Stimulated activated effector memory CD8-positive, alpha-beta T cell treated with anti-CD3 and anti-CD28 coated beads, Interleukin-12 subunit alpha, Interleukin-12 subunit beta, amount 100 ng/mL, for 72 hours (primary cell): ENCODE measurements around the gene CELA2A.
"Not testable (repeated sequence)": the region's sequence is repeated elsewhere in the genome, so short reads cannot be mapped to it uniquely, and the experiment has no call there.

Source experiments
- ATAC-seq: fragments of 150-1000 bp; cut with Tn5 transposase; 2 replicates; pipeline ENCODE4 v1.10.0; 2021
- DNase-seq, 2 donors: peaks; one replicate each; pipeline ENCODE4 v3.0.0; 2021 to 2022; ENCODE audit warnings: low spot score in 2 of 2
- H3K27ac Mint-ChIP-seq: one replicate; pipeline ENCODE4 v1.8.0; 2022; ENCODE audit warnings: mild to moderate bottlenecking, mixed read lengths
- H3K36me3 Mint-ChIP-seq: one replicate; pipeline ENCODE4 v1.8.0; 2022; ENCODE audit warnings: mild to moderate bottlenecking, mixed read lengths
- H3K4me1 Mint-ChIP-seq: one replicate; pipeline ENCODE4 v1.8.0; 2022; ENCODE audit warnings: mixed read lengths
- H3K4me3 Mint-ChIP-seq: one replicate; pipeline ENCODE4 v1.8.0; 2022; ENCODE audit warnings: mild to moderate bottlenecking, mixed read lengths
- H3K9me3 Mint-ChIP-seq: one replicate; pipeline ENCODE4 v1.8.0; 2022; ENCODE audit warnings: mixed read lengths

Gene CELA2A

GRCh38 chr1:15418806-15419515 is 37.6 kb upstream of the CELA2A start:
- DNase-seq: no peak
- peak overlapping the region; percentile 81 for H3K27ac Mint-ChIP-seq
- peak overlapping the region; percentile 71 for H3K4me3 Mint-ChIP-seq
- ATAC-seq: no peak
- H3K4me1 Mint-ChIP-seq: peaks cover 78% of the 10 kb centered on the region
- peaks cover 61% of the 10 kb centered on the region for H3K36me3 Mint-ChIP-seq
- H3K9me3 Mint-ChIP-seq: no peaks in the 10 kb centered on the region

DNA sequence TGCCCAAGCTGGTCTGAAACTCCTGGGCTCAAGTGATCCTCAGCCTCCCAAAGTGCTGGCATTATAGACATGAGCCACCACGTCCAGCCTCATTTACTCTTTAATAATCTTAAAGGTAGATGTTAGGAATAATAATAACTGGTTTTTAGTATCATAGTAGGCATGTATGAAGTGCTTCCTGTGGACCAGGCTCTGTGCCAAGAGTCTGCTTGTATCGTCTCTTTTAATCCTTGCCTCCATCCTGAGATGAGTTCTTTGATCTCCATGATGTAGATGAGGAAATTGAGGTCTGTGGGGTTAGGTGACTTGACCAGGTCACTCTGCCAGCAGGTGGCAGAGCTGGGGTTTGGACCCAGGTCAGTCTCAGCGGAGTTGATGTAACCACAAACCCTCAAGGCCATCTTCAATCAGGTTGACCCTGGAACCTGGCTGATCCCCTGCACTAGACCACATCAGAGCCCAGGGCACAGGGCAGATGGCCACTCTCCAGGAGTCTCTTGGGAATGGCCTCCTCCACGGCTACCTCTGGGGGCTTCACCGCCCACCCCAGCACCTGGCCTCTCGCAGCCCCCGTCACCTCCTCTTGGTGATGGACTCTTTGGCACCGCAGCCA is 35.6 kb upstream of the CELA2A start:
- peak overlapping the region; percentile 79 for H3K27ac Mint-ChIP-seq
- peaks cover 48% of the 10 kb centered on the region for H3K36me3 Mint-ChIP-seq
- H3K4me3 Mint-ChIP-seq: no peak overlapping the region
- DNase-seq: no peak
- no peak for ATAC-seq
- H3K9me3 Mint-ChIP-seq: no peaks in the 10 kb centered on the region
- peaks cover 71% of the 10 kb centered on the region for H3K4me1 Mint-ChIP-seq

DNA sequence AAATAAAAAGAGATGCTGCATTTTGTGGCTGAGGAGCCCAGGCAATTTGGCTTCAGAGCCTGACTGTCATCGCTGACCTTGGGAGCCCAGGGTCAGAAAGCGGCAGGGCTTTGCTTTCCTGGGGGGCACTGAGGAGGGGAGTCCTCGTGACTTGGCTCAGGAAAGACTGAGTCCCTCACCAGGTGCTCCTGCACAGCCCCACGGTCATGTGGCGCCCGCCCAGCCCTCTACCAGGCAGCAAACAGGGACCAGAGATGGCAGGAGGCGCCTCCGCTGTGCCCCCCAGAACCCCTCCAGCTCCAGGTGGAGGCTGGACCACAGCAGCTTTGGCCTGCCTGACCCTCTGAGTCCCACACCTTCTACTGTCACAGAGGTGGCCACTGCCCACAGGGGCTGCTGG is 33.7 kb upstream of the CELA2A start:
- Mint-ChIP-seq H3K27ac (peak overlapping the region; percentile 79), H3K36me3 (peaks cover 52% of the 10 kb centered on the region), H3K4me3 (no peak overlapping the region), H3K4me1 (peaks cover 71% of the 10 kb centered on the region), H3K9me3 (no peaks in the 10 kb centered on the region)
- DNase-seq (no peak), ATAC-seq (no peak)

GRCh38 chr1:15423355-15424077 is 33.0 kb upstream of the CELA2A start:
- peaks cover 52% of the 10 kb centered on the region for H3K36me3 Mint-ChIP-seq
- ATAC-seq (no peak), DNase-seq (no peak)
- peaks cover 72% of the 10 kb centered on the region for H3K4me1 Mint-ChIP-seq
- no peaks in the 10 kb centered on the region for H3K9me3 Mint-ChIP-seq
- H3K4me3 Mint-ChIP-seq: no peak overlapping the region
- peak overlapping the region; percentile 81 for H3K27ac Mint-ChIP-seq

- no peak overlapping the region for H3K4me3 Mint-ChIP-seq
- no peaks in the 10 kb centered on the region for H3K9me3 Mint-ChIP-seq
- H3K36me3 Mint-ChIP-seq: peaks cover 52% of the 10 kb centered on the region
- ATAC-seq: no peak
- peaks cover 66% of the 10 kb centered on the region for H3K4me1 Mint-ChIP-seq
- H3K27ac Mint-ChIP-seq: peak overlapping the region; percentile 81
- no peak for DNase-seq
These were observed 32.3 kb upstream of the CELA2A start for GRCh38 chr1:15424146-15424667.

GRCh38 chr1:15424981-15425380 is 31.6 kb upstream of the CELA2A start:
- DNase-seq (no peak), ATAC-seq (no peak)
- H3K9me3 Mint-ChIP-seq: no peaks in the 10 kb centered on the region
- no peak overlapping the region for H3K4me3 Mint-ChIP-seq
- H3K4me1 Mint-ChIP-seq: peaks cover 66% of the 10 kb centered on the region
- H3K36me3 Mint-ChIP-seq: peaks cover 56% of the 10 kb centered on the region
- H3K27ac Mint-ChIP-seq: peak overlapping the region; percentile 81

GRCh38 chr1:15425521-15425920 is 31.0 kb upstream of the CELA2A start:
- H3K27ac Mint-ChIP-seq: peak overlapping the region; percentile 96

DNA sequence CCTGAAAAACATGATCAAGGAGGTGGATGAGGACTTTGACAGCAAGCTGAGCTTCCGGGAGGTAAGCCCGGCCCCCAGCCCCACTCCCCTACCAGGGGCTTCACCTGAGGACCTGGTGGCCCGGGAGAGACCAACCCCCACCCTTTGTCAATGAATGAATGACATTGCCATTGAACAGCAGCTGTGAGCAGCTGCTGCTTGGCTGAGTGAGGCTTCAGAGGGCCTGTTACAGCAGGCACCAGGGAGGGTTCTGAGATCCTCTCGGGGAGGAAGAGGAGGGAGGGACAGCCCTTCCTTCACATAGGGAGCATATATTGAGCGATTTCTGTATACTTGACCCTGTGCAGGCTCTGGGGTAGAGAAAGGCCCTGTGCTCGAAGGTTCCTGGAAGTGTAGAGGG is 30.6 kb upstream of the CELA2A start:
- ATAC-seq (no peak), DNase-seq (no peak)
- H3K36me3 Mint-ChIP-seq: peaks cover 61% of the 10 kb centered on the region
- peak overlapping the region; percentile 36 for H3K4me3 Mint-ChIP-seq
- H3K9me3 Mint-ChIP-seq: no peaks in the 10 kb centered on the region
- peak overlapping the region; percentile 96 for H3K27ac Mint-ChIP-seq
- H3K4me1 Mint-ChIP-seq: peaks cover 65% of the 10 kb centered on the region

More at GRCh38 chr1:15425521-15425920, 31.0 kb upstream of the CELA2A start:
- ATAC-seq (no peak), DNase-seq (no peak)
- Mint-ChIP-seq H3K4me1 (peaks cover 68% of the 10 kb centered on the region), H3K4me3 (no peak overlapping the region), H3K36me3 (peaks cover 57% of the 10 kb centered on the region), H3K9me3 (no peaks in the 10 kb centered on the region)

- H3K36me3 Mint-ChIP-seq: peaks cover 64% of the 10 kb centered on the region
- peaks cover 58% of the 10 kb centered on the region for H3K4me1 Mint-ChIP-seq
- ATAC-seq (peak; percentile 45), DNase-seq (no peak)
- peak overlapping the region; percentile 36 for H3K4me3 Mint-ChIP-seq
- H3K9me3 Mint-ChIP-seq: no peaks in the 10 kb centered on the region
- peak overlapping the region; percentile 96 for H3K27ac Mint-ChIP-seq
These were observed 29.8 kb upstream of the CELA2A start for GRCh38 chr1:15426492-15427279.

- H3K4me3 Mint-ChIP-seq: no peak overlapping the region
- peaks cover 66% of the 10 kb centered on the region for H3K36me3 Mint-ChIP-seq
- peak overlapping the region; percentile 96 for H3K27ac Mint-ChIP-seq
- no peaks in the 10 kb centered on the region for H3K9me3 Mint-ChIP-seq
- H3K4me1 Mint-ChIP-seq: peaks cover 55% of the 10 kb centered on the region
- ATAC-seq (no peak), DNase-seq (no peak)
These were observed 29.3 kb upstream of the CELA2A start for GRCh38 chr1:15427280-15427666.

GRCh38 chr1:15428252-15428651 is 28.3 kb upstream of the CELA2A start:
- H3K36me3 Mint-ChIP-seq: peaks cover 73% of the 10 kb centered on the region
- DNase-seq, H3K4me3 Mint-ChIP-seq, ATAC-seq, H3K9me3 Mint-ChIP-seq: not testable (repeated sequence)
- peaks cover 58% of the 10 kb centered on the region for H3K4me1 Mint-ChIP-seq
- peak overlapping the region; percentile 96 for H3K27ac Mint-ChIP-seq

DNA sequence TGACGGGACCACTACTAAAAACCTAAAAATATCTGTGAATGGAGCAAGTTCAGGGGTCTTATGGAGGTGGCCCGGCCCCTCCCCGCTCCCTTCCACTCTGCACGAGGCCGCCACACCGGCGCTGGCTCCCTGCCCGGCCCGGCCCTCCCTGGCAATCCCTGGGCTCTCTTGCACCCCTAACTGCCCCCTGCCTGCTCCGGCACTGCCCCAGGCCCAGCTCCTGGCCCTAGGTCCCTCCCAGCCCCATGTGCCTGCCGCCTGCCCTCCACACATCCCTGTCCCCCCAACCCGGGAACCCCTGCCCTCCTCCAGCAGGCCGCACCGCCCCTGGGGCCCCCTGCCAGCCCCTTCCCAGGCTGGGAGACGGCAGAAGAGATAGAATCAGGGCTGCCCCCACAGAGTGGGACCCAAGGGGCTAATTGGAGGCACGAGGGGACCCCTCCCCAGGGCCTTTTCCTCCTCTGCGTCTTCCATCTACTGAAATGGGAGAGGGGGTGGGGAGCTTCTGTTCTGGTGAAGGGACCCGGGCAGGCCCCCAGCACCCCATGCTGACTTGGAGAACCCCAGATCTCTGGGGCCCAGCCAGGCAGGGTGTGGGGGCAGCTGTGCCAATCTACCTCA is 27.6 kb upstream of the CELA2A start:
- H3K4me3 Mint-ChIP-seq: no peak overlapping the region
- DNase-seq (no peak), ATAC-seq (peak; percentile 9)
- no peak overlapping the region for H3K27ac Mint-ChIP-seq
- H3K4me1 Mint-ChIP-seq: peaks cover 52% of the 10 kb centered on the region
- peaks cover 78% of the 10 kb centered on the region for H3K36me3 Mint-ChIP-seq
- H3K9me3 Mint-ChIP-seq: no peaks in the 10 kb centered on the region

- Mint-ChIP-seq H3K4me1 (peaks cover 44% of the 10 kb centered on the region), H3K36me3 (peaks cover 78% of the 10 kb centered on the region), H3K27ac (peak overlapping the region; percentile 48), H3K4me3 (no peak overlapping the region), H3K9me3 (no peaks in the 10 kb centered on the region)
- DNase-seq (no peak), ATAC-seq (peak; percentile 45)
These were observed 26.8 kb upstream of the CELA2A start for GRCh38 chr1:15429701-15430149.

- H3K27ac Mint-ChIP-seq: peak overlapping the region; percentile 48
- no peak overlapping the region for H3K4me3 Mint-ChIP-seq
These were observed 25.6 kb upstream of the CELA2A start for GRCh38 chr1:15430787-15431570.

More at GRCh38 chr1:15430787-15431570, 25.6 kb upstream of the CELA2A start:
- Mint-ChIP-seq H3K9me3 (no peaks in the 10 kb centered on the region), H3K4me1 (peaks cover 40% of the 10 kb centered on the region), H3K36me3 (peaks cover 71% of the 10 kb centered on the region)
- DNase-seq: peak; percentile 76 to 92
- peak; percentile 68 for ATAC-seq
